ENCODE data around the gene GJD3. TPM values are rescaled to one million over a fixed set of nuclear protein-coding genes. Genes with fewer than 3 reads are reported as not detected.

Gene GJD3
- total and polyA plus RNA-seq, 2 of the 4 experiments (the other 2 are of a cell fraction), result 0.10 TPM; not detected in 1

DNA sequence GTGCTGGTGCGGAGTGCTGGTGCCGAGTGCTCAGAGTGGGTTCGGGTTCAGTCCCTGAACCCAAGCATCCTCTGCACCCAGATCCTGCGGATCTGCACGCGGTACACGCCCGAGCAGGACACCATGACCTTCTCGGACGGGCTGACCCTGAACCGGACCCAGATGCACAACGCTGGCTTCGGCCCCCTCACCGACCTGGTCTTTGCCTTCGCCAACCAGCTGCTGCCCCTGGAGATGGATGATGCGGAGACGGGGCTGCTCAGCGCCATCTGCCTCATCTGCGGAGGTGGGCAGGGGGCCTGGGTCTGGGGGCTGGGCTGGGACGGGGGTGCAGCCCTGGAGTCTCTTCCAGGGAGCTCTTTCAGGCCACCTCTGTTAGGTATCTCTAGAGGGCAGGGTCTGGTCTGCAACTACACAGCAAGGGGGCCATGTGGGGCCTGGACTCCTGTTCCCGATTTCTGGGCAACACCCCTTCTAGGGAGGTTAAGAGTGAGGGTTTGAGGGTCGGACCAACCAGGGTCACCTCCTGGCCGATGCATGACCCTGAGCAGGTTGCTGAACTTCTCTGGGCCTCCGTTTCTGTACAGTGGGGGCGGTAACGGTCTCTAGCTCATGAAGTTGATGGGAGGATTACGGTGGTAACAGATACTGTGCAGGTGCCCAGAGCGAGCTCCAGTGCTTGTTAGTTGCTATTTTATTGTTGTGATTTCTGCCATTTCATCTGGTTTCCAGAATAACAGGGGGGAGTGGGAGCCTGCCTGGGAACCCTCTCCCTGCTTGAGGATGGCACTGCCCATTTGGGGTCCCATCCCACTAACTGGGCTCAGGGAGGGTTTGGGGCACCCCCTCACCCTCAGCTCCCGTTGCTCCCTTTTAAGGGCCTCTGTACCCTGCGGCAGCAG lies 10.1 kb downstream of the GJD3 start:
- dilution Hi-C loops (cut with HindIII; ENCODE audit: low sequenced_read_pairs, unreplicated experiment), result no loop called here
- Histone ChIP-seq H2BK120ac (ENCODE audit: low read depth, low read length) (no peak overlapping the region), H3K27ac (ENCODE audit: insufficient read depth, low read length) (no peak overlapping the region), H3K79me1 (ENCODE audit: low read depth in 1 of 2, low read length in 2 of 2) (peaks cover 10 to 48% of the 10 kb centered on the region in 2 experiments), H4K91ac (ENCODE audit: insufficient read depth, low read depth, low read length) (no peak overlapping the region), H3K14ac (replicated peaks; ENCODE audit: low read depth, low read length) (no peak overlapping the region), H2BK15ac (ENCODE audit: low read depth, low read length) (no peak overlapping the region), H3K9me3 (ENCODE audit: control insufficient read depth, insufficient read depth, low read length) (no peaks in the 10 kb centered on the region), H3K18ac (ENCODE audit: low read depth, low read length) (no peak overlapping the region), H3K36me3 (ENCODE audit: control insufficient read depth, insufficient read depth, low read length) (peaks cover 51% of the 10 kb centered on the region), H3K4me1 (ENCODE audit: control insufficient read depth, insufficient read depth, low read length) (peaks cover 6% of the 10 kb centered on the region; the same call in 1 of the 2 replicates), H2AFZ (replicated peaks; ENCODE audit: low read length, poor library complexity) (peak overlapping the region; percentile 85), H3K9ac (ENCODE audit: low read depth, low read length) (no peak overlapping the region), H4K5ac (ENCODE audit: low read depth, low read length) (no peak overlapping the region), H3K27me3 (ENCODE audit: control insufficient read depth, insufficient read depth, low read length) (no peaks in the 10 kb centered on the region), H4K20me1 (ENCODE audit: insufficient read depth, low read length) (peaks cover 34% of the 10 kb centered on the region), H2BK20ac (ENCODE audit: low read depth, low read length) (no peak overlapping the region), H2AK5ac (ENCODE audit: low read depth, low read length) (no peak overlapping the region), H3K23ac (ENCODE audit: low read depth, low read length) (no peak overlapping the region), H2AK9ac (replicated peaks; ENCODE audit: low read depth, low read length, poor library complexity) (peak overlapping the region; percentile 79), H3K56ac (ENCODE audit: extremely low read depth, insufficient read depth, low read length) (no peak overlapping the region), H2BK5ac (ENCODE audit: low read depth, low read length, poor library complexity, severe bottlenecking) (no peak overlapping the region), H3K4me3 (ENCODE audit: insufficient read depth, low read depth, low read length) (no peak overlapping the region), H3K9me1 (ENCODE audit: insufficient read depth, low read length) (no peaks in the 10 kb centered on the region), H3K4ac (ENCODE audit: low read depth, low read length) (no peak overlapping the region), H3K4me2 (ENCODE audit: low read depth, low read length) (no peak overlapping the region), H4K8ac (ENCODE audit: low read depth in 2 of 2, low read length in 2 of 2) (no peak overlapping the region)
- no TSS peak for BruUV-seq (replicated peaks)
- 82% methylated on average over 15 of the region's 30 CpGs; no CpG with 5 or more reads in 1 of the 2 experiments for WGBS, 2 experiments (ENCODE audit: extremely low coverage in 2 of 2, insufficient read length in 1 of 2)
- DNase-seq (no peak), ATAC-seq (ENCODE audit: low read depth) (no peak)
- CTCF ChIA-PET, result interaction anchor here (0.6 to 1.3 kb wide), 10 partner anchors 12 to 1283 kb away, joined by 3 to 9 read pairs (median 4); no protein-coding TSS in a partner anchor
- intact Hi-C loops (cut with micrococcal nuclease), result loop anchor here (1.0 to 5.0 kb wide), 2 partner anchors 51 to 152 kb away; no protein-coding TSS in a partner anchor
- no peak for TF ChIP-seq CHD1 (IDR thresholded peaks at IDR 0.05; ENCODE audit: low read depth, low read length)
- no peak for TF ChIP-seq BHLHE40 (IDR thresholded peaks at IDR 0.05; ENCODE audit: low read depth, low read length)
- no peak for TF ChIP-seq SMC3 (IDR thresholded peaks at IDR 0.05; ENCODE audit: low read depth, low read length)
- no peak for TF ChIP-seq RAD21 (IDR thresholded peaks at IDR 0.05; ENCODE audit: low read length)
- no peak for TF ChIP-seq USF2 (IDR thresholded peaks at IDR 0.05; ENCODE audit: low read depth, low read length)
- TF ChIP-seq FOS (IDR thresholded peaks at IDR 0.05; ENCODE audit: low read depth, low read length), result no peak
- TF ChIP-seq MAZ (IDR thresholded peaks at IDR 0.05; ENCODE audit: borderline replicate concordance, low read depth, low read length), result no peak
- no peak for TF ChIP-seq RCOR1 (IDR thresholded peaks at IDR 0.05; ENCODE audit: insufficient replicate concordance, low read length)
- no peak for TF ChIP-seq POLR2A (IDR thresholded peaks at IDR 0.05; ENCODE audit: low read depth, low read length)
- no peak for TF ChIP-seq RFX5 (IDR thresholded peaks at IDR 0.05; ENCODE audit: low read depth, low read length)
- TF ChIP-seq MXI1 (IDR thresholded peaks at IDR 0.05; ENCODE audit: borderline replicate concordance, low read depth, low read length), result no peak
- TF ChIP-seq, protein P1, sequence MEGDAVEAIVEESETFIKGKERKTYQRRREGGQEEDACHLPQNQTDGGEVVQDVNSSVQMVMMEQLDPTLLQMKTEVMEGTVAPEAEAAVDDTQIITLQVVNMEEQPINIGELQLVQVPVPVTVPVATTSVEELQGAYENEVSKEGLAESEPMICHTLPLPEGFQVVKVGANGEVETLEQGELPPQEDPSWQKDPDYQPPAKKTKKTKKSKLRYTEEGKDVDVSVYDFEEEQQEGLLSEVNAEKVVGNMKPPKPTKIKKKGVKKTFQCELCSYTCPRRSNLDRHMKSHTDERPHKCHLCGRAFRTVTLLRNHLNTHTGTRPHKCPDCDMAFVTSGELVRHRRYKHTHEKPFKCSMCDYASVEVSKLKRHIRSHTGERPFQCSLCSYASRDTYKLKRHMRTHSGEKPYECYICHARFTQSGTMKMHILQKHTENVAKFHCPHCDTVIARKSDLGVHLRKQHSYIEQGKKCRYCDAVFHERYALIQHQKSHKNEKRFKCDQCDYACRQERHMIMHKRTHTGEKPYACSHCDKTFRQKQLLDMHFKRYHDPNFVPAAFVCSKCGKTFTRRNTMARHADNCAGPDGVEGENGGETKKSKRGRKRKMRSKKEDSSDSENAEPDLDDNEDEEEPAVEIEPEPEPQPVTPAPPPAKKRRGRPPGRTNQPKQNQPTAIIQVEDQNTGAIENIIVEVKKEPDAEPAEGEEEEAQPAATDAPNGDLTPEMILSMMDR (conservative IDR thresholded peaks at IDR 0.05; ENCODE audit: low read depth, low read length), result no peak
- in situ Hi-C loops (cut with MboI; ENCODE audit: low sequenced_read_pairs), result loop anchor here (5.0 to 25.0 kb wide), 4 partner anchors 52 to 1308 kb away; partner anchors contain the start of genes KRT27, KRT28 and WIPF2
- POLR2A ChIA-PET (ENCODE audit: unreplicated experiment), result no interaction called here
